ENCODE results near the gene PDE7B.
A peak's percentile ranks its signal among the peaks of the same experiment; 100 is the strongest.

Gene PDE7B

GRCh38 chr6:136022224-136022874 is 170.8 kb downstream of the PDE7B start:
- no peak for DNase-seq (ENCODE audit: low read depth in 2 of 3, low spot score in 2 of 3)

DNA sequence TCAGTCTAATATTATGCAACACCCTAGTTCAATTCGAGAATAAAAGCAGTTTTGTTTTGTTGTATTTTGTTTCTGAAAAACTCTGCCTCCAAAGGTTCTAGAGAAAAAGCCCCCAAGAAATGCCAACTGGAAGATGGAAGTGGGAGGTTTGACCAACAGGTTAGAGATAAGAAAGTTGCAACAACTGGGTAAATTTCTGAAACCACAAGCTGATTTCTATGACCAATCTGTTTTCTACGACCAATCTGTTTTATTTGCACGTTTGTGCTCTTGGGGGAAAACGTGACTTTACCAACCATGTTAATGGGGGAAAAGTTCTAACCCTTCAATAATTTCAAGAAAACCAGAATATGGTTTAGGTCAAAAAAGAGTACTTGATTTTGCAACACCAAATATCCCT is 173.2 kb downstream of the PDE7B start:
- no peak for DNase-seq (ENCODE audit: low read depth in 2 of 3, low spot score in 2 of 3)

GRCh38 chr6:136025736-136026135 is 174.2 kb downstream of the PDE7B start:
- DNase-seq (ENCODE audit: low read depth in 2 of 3, low spot score in 2 of 3) = no peak

DNA sequence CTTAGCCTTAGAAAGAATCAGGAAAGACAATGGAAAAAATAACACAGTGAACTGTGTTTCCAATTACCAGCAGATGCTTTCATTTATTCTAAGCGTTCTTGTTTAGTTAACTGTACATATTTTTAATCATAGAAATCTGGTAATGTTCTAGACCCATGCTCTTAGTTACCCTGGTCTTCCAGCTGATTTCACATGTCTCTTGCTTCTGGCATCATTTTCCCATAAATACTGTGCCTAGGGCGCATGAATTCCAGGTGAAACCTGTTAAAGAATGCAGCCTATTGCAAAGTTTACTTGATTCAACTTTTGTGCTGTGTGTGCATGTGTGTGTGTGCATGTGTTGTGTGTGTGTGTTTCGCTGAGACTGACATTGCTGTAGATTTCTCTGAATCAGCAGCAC is 178.6 kb downstream of the PDE7B start:
- no peak for DNase-seq (ENCODE audit: low read depth in 2 of 3, low spot score in 2 of 3)

GRCh38 chr6:136031982-136032381 is 180.5 kb downstream of the PDE7B start:
- DNase-seq (ENCODE audit: low read depth in 2 of 3, low spot score in 2 of 3) = no peak

- DNase-seq (ENCODE audit: low read depth in 2 of 3, low spot score in 2 of 3) = no peak
Measured at GRCh38 chr6:136033416-136033815, 181.9 kb downstream of the PDE7B start.

DNA sequence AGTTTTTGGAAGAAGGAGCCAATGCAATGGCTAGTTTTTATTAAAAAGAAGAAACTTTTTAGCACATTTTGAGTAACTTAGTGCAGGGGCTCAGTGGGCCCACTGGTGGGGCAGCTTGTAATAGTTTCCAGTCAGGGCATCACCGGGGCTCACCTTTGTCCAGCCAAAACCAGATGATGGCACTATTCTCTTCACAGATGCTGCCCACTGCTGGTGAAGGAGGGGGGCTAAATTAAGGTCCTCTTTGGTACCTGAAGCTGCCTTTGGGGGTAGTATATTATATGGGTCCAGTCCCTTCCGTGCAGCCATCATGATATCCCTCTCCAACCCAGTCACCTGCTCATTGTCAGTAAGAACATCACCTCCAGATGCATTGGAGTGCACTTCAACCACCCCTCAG is 182.9 kb downstream of the PDE7B start:
- DNase-seq (ENCODE audit: low read depth in 2 of 3, low spot score in 2 of 3) = no peak

GRCh38 chr6:136035378-136036070 is 184.0 kb downstream of the PDE7B start:
- DNase-seq (ENCODE audit: low read depth in 2 of 3, low spot score in 2 of 3) = no peak

DNA sequence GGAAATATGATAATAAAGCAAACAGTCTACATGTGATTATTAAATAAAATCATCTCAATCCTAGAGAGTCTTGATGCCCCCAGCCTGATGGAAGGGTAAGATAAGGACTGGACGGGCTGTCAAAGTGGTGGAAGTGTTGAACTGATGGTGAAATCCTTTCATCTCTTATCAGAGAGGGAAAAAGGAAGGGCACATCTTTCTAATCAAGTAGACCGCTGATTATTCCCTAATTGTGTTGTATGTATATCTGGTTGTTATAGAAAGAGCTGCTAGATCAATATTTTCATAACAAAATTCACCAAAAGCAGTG is 184.5 kb downstream of the PDE7B start:
- DNase-seq (ENCODE audit: low read depth in 2 of 3, low spot score in 2 of 3) = no peak

DNA sequence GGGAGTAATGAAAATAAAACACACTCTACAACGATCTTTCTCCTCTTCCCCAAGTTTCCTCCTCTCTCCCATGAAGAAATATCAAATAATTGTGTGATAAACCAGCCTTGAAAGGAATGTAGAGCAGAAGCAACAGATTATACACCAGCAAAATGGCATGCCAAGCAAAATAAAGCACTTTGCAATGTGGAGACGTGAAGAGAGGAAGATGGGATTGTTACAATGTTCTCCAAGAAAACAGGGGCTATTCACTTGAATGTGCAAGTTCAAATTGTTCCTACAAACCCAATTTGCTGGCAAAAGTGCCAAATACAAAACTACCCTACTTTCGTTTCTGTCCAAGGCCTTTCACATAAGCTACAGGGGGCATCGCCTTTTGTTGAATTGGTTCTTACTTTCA is 185.1 kb downstream of the PDE7B start:
- DNase-seq (ENCODE audit: low read depth in 2 of 3, low spot score in 2 of 3) = no peak

DNA sequence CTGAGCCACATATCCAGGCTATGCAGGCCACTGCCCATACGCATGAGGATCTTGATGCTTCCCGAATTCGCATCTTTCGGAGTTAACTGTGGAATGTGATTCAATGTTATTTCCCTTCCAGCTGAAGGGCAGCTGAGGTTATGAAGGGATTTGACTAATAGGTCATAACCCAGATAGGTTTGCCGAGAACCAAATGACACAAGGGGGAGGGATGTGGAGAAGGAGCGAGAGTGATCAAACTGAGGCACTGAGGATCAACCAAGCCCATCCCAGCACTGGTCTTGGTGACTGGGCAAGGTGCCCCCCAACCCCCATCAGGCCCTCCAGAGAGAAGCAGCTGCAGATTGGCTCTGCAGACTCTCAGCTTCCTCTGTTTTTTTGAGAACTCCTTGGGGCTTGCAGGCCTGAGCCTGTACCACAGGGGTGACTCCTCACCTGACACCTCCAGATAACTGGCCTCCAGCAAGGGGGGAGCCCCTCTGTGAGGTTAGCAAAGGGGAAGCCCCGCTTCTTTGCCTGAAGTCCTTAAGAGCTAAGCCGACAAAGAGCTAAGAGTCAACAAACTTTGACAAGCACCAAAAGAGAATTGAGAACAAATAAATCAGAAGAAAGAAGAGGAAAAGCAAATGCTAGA is 185.9 kb downstream of the PDE7B start:
- peak in 1 of 3 experiments; percentile 20 for DNase-seq (ENCODE audit: low read depth in 2 of 3, low spot score in 2 of 3)

GRCh38 chr6:136037876-136038460 is 186.5 kb downstream of the PDE7B start:
- no peak for DNase-seq (ENCODE audit: low read depth in 2 of 3, low spot score in 2 of 3)

DNA sequence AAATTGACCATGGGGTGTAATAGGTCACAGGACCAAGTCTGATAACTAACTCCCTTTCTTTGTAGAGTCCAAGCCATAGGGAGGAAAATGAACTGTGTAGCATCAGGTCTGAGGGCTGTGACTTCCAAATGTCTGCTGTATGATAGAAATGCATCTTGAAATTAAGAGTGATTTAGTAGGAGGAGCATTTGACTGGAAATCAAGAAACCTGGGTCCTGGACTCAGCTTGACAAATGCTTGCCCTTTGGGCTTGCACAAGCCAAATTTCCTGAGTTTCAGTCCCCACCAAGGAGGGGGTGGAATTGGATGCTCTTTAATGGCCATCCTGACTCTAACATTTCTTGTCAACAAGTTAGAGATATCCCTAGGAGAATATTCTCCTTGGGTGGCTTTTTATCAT is 187.0 kb downstream of the PDE7B start:
- DNase-seq (ENCODE audit: low read depth in 2 of 3, low spot score in 2 of 3) = no peak

DNA sequence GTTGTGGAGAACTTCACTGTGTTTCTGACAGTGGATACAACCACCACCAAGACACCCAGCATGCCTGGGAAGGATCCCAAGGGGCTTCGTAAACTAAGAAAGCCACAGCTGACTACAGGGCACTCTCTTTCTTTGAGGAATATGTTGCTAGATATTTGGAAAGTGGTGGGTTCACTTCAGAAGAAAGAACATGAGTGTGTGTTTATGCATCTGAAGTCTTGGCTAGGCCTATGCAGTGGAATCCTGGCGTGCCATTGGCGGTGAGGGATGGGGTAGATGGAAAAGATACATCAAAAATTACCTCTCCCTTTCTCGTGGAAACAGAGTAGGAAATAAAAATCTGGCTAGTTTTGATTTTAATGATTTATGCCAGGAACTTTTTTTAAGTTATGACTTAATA is 187.7 kb downstream of the PDE7B start:
- DNase-seq (ENCODE audit: low read depth in 2 of 3, low spot score in 2 of 3) = no peak

DNA sequence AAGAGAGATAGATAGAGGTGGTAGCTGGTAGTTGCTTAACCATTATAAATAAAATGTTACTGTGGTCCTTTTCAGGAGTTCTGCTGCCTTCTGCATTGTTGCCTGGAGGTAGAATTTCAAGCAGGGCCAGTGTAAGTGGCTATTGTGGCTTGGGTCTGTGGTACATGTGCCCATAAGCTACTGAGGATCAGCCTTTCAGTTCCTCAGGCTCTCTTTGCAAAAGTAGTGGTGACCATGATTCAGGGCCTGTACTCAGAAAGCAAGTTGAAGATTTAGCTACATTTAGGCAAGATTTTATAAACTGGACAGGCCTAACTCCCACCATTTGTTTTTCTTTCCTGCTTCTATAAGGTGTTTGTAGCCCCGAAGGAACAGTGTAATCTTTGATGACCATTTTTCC is 199.0 kb downstream of the PDE7B start:
- no peak for DNase-seq (ENCODE audit: low read depth in 2 of 3, low spot score in 2 of 3)

DNA sequence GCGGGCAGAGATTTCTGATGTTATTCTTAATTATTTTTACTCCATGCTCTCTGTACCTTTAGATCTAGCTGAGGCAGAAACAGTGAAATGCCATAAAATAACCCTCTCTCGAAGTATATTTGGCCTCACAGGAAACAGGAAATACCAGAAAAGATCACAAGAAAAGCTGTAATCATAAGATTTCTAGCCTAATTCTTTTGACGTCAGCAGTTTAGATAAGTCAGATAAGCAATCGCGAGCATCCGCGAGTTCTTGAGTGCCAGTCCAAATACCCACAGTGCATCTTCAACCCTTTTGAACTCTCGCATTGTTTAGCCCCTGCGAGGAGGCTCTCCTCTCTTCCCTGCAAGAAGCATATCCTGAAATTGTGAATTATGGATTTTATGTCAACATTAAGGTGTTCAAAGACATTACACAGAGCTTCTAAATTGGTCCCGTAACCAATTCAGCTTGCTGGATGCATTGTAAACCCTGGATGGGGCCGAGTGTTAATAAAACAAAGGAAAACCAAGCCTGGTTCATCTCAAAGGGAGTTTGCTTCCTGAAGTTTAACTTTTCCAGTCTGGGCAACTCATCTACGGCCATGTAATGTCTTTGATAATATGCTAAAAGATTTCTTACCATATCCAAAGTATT is 199.8 kb downstream of the PDE7B start:
- DNase-seq (ENCODE audit: low read depth in 2 of 3, low spot score in 2 of 3) = no peak

DNA sequence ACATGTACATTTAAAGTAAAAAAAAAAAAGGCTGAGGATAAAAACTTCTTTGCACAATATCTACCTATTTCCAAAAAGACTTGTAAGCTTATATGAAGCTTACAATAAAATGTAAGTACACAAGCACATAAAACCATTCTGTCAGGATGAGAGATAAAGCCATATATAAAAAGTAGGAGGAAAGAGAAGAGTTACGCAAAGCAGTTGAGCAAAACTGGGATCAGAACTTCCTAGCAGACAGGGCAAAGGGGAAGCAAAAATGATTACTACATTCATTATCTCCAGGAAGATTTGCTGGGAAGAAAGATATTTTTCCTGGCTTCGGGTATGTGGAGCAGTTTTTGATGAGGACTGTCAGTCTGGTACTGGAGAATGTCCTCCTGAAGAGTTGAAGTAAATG is 200.5 kb downstream of the PDE7B start:
- no peak for DNase-seq (ENCODE audit: low read depth in 2 of 3, low spot score in 2 of 3)

DNA sequence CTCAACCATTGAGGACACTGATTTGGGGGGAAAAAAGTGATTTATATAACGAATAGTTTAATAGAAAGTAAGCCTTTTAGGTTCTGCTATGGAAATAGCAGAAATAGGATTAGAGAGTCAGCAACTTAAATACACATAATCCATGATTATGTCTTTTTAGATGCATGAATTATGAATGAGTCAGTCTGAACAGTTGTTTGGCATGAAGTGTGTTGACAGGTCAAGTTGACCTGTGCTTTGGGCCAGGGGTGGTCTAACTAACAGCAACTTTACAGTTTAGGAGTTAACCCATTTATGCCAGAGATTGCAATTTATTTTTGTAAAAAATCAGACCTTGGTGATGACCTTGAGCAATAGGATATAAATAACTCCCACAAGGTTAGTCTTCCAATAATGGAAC is 207.4 kb downstream of the PDE7B start:
- no peak for DNase-seq (ENCODE audit: low read depth in 2 of 3, low spot score in 2 of 3)

DNA sequence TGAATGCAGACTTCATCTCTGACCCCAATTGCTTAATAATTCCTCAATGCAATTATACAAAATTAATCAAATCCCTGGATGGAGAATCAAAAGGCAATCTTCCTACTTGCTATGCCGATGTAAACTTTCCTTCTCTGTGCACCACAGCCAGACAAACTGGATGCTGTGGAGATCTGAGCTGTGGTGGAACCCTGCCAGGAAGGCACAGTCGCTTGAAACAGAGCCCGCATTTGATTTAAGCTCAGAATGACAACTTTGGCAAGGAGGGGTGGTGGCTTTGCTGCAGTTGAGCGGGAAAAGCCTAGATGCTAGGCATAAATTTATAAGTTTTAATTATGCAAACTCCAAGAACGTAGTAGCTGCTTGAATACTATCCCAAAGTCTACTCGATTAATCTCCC is 207.8 kb downstream of the PDE7B start:
- DNase-seq (ENCODE audit: low read depth in 2 of 3, low spot score in 2 of 3) = no peak

- DNase-seq (ENCODE audit: low read depth in 2 of 3, low spot score in 2 of 3) = no peak
Measured at GRCh38 chr6:136060052-136060451, 208.6 kb downstream of the PDE7B start.

DNA sequence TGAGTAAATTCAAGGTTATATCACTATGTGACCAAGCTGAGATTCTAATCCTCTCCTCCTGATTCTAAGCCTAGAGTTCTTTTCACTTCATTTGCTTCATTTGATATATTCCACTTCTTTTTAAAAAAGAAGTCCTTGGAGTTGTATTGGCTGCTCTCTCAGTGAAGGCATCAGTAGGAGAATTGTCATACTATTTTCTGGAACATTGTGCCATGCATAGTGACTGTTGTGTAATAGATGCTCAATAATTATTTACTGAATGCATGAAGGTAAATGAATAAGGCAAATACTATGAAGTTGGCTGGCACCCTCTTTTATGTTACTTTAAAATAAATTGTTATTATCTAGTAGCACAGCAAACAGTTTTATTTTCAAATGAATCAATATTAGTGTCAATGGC is 209.3 kb downstream of the PDE7B start:
- no peak for DNase-seq (ENCODE audit: low read depth in 2 of 3, low spot score in 2 of 3)

GRCh38 chr6:136061701-136062100 is 210.2 kb downstream of the PDE7B start:
- no peak for DNase-seq (ENCODE audit: low read depth in 2 of 3, low spot score in 2 of 3)

All from activated CD8-positive, alpha-beta memory T cell treated with anti-CD3 and anti-CD28 coated beads for 48 hours (primary cell).